ENCODE measurements around the gene GDF3.
"Not testable (repeated sequence)": the region's sequence is repeated elsewhere in the genome, so short reads cannot be mapped to it uniquely, and the experiment has no call there.

Gene GDF3

DNA sequence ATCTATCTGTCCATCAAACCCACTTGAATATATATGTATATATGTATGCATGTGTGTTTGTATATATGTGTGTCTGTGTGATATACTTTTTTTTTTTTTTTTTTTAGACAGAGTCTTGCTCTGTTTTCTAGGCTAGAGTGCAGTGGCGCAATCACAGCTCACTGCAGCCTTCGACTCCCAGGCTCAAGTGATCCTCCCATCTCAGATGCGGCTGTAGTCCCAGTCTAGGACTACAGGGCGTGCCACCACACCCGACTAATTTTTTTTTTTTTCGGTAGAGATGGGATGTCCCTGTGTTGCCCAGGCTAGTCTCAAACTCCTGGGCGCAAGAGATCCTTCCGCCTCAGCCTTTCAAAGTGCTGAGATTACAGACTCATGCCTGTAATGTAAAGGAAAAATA, 16.8 kb downstream of the GDF3 start:
- Histone ChIP-seq H3K4me2 (ENCODE audit: low read length) (no peak overlapping the region), H3K27me3 (ENCODE audit: control insufficient read depth, insufficient read depth, low read length) (no peaks in the 10 kb centered on the region), H3K4me1 (no peaks in the 10 kb centered on the region), H3K9me3 (ENCODE audit: control insufficient read depth, low read length) (no peaks in the 10 kb centered on the region), H3K4me3 (ENCODE audit: low read depth, low read length) (no peak overlapping the region), H3K9ac (no peak overlapping the region), H3K27ac (no peak overlapping the region), H2AFZ (no peak overlapping the region), H3K79me2 (no peaks in the 10 kb centered on the region), H3K36me3 (ENCODE audit: control insufficient read depth, insufficient read depth, low read length) (no peaks in the 10 kb centered on the region)
- TF ChIP-seq, protein P1, sequence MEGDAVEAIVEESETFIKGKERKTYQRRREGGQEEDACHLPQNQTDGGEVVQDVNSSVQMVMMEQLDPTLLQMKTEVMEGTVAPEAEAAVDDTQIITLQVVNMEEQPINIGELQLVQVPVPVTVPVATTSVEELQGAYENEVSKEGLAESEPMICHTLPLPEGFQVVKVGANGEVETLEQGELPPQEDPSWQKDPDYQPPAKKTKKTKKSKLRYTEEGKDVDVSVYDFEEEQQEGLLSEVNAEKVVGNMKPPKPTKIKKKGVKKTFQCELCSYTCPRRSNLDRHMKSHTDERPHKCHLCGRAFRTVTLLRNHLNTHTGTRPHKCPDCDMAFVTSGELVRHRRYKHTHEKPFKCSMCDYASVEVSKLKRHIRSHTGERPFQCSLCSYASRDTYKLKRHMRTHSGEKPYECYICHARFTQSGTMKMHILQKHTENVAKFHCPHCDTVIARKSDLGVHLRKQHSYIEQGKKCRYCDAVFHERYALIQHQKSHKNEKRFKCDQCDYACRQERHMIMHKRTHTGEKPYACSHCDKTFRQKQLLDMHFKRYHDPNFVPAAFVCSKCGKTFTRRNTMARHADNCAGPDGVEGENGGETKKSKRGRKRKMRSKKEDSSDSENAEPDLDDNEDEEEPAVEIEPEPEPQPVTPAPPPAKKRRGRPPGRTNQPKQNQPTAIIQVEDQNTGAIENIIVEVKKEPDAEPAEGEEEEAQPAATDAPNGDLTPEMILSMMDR (IDR thresholded peaks at IDR 0.05), result no peak

- not testable (repeated sequence) for H3K4me2 ChIP-seq (ENCODE audit: low read length); H3K79me2 ChIP-seq; H3K9ac ChIP-seq; H3K27ac ChIP-seq; H3K27me3 ChIP-seq (ENCODE audit: control insufficient read depth, insufficient read depth, low read length); H3K4me1 ChIP-seq; H3K36me3 ChIP-seq (ENCODE audit: control insufficient read depth, insufficient read depth, low read length); H3K4me3 ChIP-seq (ENCODE audit: low read depth, low read length); H3K9me3 ChIP-seq (ENCODE audit: control insufficient read depth, low read length); H2AFZ ChIP-seq
These were observed 18.1 kb downstream of the GDF3 start for GRCh38 chr12:7677432-7677888.

DNA sequence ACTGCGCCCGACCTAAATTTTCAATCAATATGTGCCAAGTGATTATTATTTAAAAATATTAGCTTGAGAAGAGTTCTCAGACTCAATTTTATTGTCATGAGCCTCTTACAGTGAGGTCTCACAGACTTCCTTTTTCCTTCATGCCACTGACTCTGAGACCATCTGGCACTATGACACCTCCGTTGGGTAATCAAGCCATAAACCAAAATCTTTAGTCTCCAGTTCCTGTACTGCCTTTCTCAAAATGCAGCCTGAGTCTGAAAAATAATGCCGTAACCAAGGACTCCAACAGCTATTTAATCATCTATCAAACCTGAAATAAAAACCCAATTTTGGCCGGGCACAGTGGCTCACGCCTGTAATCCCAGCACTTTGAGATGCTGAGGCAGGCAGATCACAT, 20.1 kb downstream of the GDF3 start:
- H3K9ac ChIP-seq; H3K36me3 ChIP-seq (ENCODE audit: control insufficient read depth, insufficient read depth, low read length); H3K27ac ChIP-seq; H2AFZ ChIP-seq; H3K79me2 ChIP-seq; H3K4me2 ChIP-seq (ENCODE audit: low read length); H3K9me3 ChIP-seq (ENCODE audit: control insufficient read depth, low read length); H3K4me1 ChIP-seq; H3K27me3 ChIP-seq (ENCODE audit: control insufficient read depth, insufficient read depth, low read length); H3K4me3 ChIP-seq (ENCODE audit: low read depth, low read length): not testable (repeated sequence)

- no peaks in the 10 kb centered on the region for H3K9me3 ChIP-seq (ENCODE audit: control insufficient read depth, low read length)
- no peak overlapping the region for H3K9ac ChIP-seq
- TF ChIP-seq, protein P1 (IDR thresholded peaks at IDR 0.05), result no peak
- no peak overlapping the region for H2AFZ ChIP-seq
- no peaks in the 10 kb centered on the region for H3K4me1 ChIP-seq
- no peaks in the 10 kb centered on the region for H3K36me3 ChIP-seq (ENCODE audit: control insufficient read depth, insufficient read depth, low read length)
- no peak overlapping the region for H3K4me2 ChIP-seq (ENCODE audit: low read length)
- no peaks in the 10 kb centered on the region for H3K27me3 ChIP-seq (ENCODE audit: control insufficient read depth, insufficient read depth, low read length)
- no peaks in the 10 kb centered on the region for H3K79me2 ChIP-seq
- no peak overlapping the region for H3K27ac ChIP-seq
- H3K4me3 ChIP-seq (ENCODE audit: low read depth, low read length), result no peak overlapping the region
These were observed 27.4 kb downstream of the GDF3 start for GRCh38 chr12:7668171-7668570.

- TF ChIP-seq, protein P1 (IDR thresholded peaks at IDR 0.05), result no peak
- H3K4me1 ChIP-seq, result no peaks in the 10 kb centered on the region
- no peak overlapping the region for H3K9ac ChIP-seq
- no peak overlapping the region for H3K4me3 ChIP-seq (ENCODE audit: low read depth, low read length)
- H3K27ac ChIP-seq, result no peak overlapping the region
- H3K27me3 ChIP-seq (ENCODE audit: control insufficient read depth, insufficient read depth, low read length), result no peaks in the 10 kb centered on the region
- H3K4me2 ChIP-seq (ENCODE audit: low read length), result no peak overlapping the region
- H2AFZ ChIP-seq, result no peak overlapping the region
- no peaks in the 10 kb centered on the region for H3K79me2 ChIP-seq
- H3K9me3 ChIP-seq (ENCODE audit: control insufficient read depth, low read length), result no peaks in the 10 kb centered on the region
- no peaks in the 10 kb centered on the region for H3K36me3 ChIP-seq (ENCODE audit: control insufficient read depth, insufficient read depth, low read length)
These were observed 28.4 kb downstream of the GDF3 start for GRCh38 chr12:7667125-7667524.

- no peaks in the 10 kb centered on the region for H3K36me3 ChIP-seq (ENCODE audit: control insufficient read depth, insufficient read depth, low read length)
- H3K9me3 ChIP-seq (ENCODE audit: control insufficient read depth, low read length), result no peaks in the 10 kb centered on the region
- H3K79me2 ChIP-seq, result no peaks in the 10 kb centered on the region
- H2AFZ ChIP-seq, result no peak overlapping the region
- H3K4me3 ChIP-seq (ENCODE audit: low read depth, low read length), result no peak overlapping the region
- no peak overlapping the region for H3K9ac ChIP-seq
- no peaks in the 10 kb centered on the region for H3K27me3 ChIP-seq (ENCODE audit: control insufficient read depth, insufficient read depth, low read length)
- no peak overlapping the region for H3K4me2 ChIP-seq (ENCODE audit: low read length)
- H3K4me1 ChIP-seq, result no peaks in the 10 kb centered on the region
- TF ChIP-seq, protein P1 (IDR thresholded peaks at IDR 0.05), result no peak
- no peak overlapping the region for H3K27ac ChIP-seq
These were observed 29.0 kb downstream of the GDF3 start for GRCh38 chr12:7666595-7666994.
